Bronchus fibroblast of lung (primary cell): Measurements from ENCODE around the gene GPR83. TPM values are rescaled to one million over a fixed set of nuclear protein-coding genes. Genes with fewer than 3 reads are reported as not detected.

Experiments used
- total RNA-seq: library from RNA; depleted of rRNA; stranded (reverse); fragments of >200 nt; gene quantifications from 2 replicates; pipeline ENCODE4 v1.2.3, GENCODE V29; 2015

Gene GPR83
- under 0.01 TPM in 1 of 2 replicates, not detected in the other for total RNA-seq

GRCh38 chr11:94400839-94401772 lies at the start of gene GPR83:
Gene GPR83 (minus strand): TSS chr11:94401419. CDS start chr11:94401247, 172 bp downstream.

Other genes starting within 250 kb of the GPR83 start
- gene IZUMO1R, start 96.8 kb downstream of the GPR83 start, total RNA-seq, result not detected in 2 replicates
- gene MRE11, start 92.4 kb upstream of the GPR83 start, total RNA-seq, result 10.4 and 11.1 TPM in 2 replicates
- gene ANKRD49, start 92.6 kb upstream of the GPR83 start, total RNA-seq, result 5.2 and 5.4 TPM in 2 replicates
- gene C11orf97, start 111.0 kb upstream of the GPR83 start, total RNA-seq, result not detected in 2 replicates
- gene FUT4, start 142.5 kb upstream of the GPR83 start, total RNA-seq, result 2.7 and 3.5 TPM in 2 replicates
- gene PIWIL4, start 165.9 kb upstream of the GPR83 start, total RNA-seq, result 0.50 and 0.59 TPM in 2 replicates